Ovary (tissue), 3 donors: ENCODE measurements around the gene HNRNPA2B1.

Experiments used
- CTCF ChIP-seq, 3 donors: fragments of 450-650 bp in 2 of 3; fragments of 200-600 bp in 1 of 3; IDR thresholded peaks; one replicate each; pipeline versions ENCODE4 v1.5.1 to v1.8.0; 2016 to 2022; ENCODE audit warnings: antibody characterized with exemption in 3 of 3, mild to moderate bottlenecking in 1 of 3
- EP300 ChIP-seq: sonication (generic); formaldehyde crosslinking; IDR thresholded peaks from one replicate; pipeline ENCODE4 v1.6.1; 2017; ENCODE audit warnings: antibody characterized with exemption
- POLR2A ChIP-seq: fragments of 450-650 bp; IDR thresholded peaks from one replicate; pipeline ENCODE4 v1.6.1; 2017; ENCODE audit warnings: antibody characterized with exemption, mild to moderate bottlenecking, moderate library complexity
- donor health status: DM: no; HTN: no; CAD: no.

GRCh38 chr7:26187380-26188205 lies 13.0 kb downstream of the HNRNPA2B1 start:
- TF ChIP-seq CTCF (IDR thresholded peaks at IDR 0.05) (no peak), POLR2A (no peak), EP300 (no peak)
